ENCODE results near the gene SUPT4H1. TPM values are rescaled to one million over a fixed set of nuclear protein-coding genes. Genes with fewer than 3 reads are reported as not detected.

The SUPT4H1 gene
- total RNA-seq, 1 experiment from 2014 or later, result 53.8 TPM

DNA sequence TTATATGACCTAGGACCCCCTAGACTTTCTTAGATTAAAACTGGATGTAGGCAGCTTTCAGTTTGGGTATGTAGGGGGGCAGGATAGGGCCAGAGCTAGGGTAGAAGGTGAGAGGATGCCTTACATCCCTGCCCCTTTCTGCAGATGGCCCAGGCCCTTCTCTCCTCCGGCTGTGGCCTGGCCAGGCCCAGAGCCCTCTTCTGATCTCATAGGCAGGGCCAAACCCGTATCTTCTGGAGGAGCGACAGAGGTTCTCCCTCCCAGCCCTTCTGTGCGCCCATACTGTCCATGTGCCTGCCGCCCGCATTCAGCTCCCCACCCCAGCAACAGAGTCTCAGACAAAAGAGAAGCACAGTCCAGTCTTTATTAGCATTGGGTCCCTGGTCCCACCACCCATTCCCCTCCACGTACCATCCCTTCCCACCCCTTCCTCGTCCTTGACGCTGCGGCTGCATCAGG is 21.4 kb downstream of the SUPT4H1 start:
- DNase-seq (ENCODE audit: low read depth, low spot score) (no peak), ATAC-seq (no peak)
- ChIA-PET CTCF (no interaction called here), POLR2A (no interaction called here)
- TF ChIP-seq SIN3A (IDR thresholded peaks at IDR 0.05; ENCODE audit: borderline replicate concordance, insufficient read depth, low read depth, low read length), result no peak
- TF ChIP-seq, protein P1, sequence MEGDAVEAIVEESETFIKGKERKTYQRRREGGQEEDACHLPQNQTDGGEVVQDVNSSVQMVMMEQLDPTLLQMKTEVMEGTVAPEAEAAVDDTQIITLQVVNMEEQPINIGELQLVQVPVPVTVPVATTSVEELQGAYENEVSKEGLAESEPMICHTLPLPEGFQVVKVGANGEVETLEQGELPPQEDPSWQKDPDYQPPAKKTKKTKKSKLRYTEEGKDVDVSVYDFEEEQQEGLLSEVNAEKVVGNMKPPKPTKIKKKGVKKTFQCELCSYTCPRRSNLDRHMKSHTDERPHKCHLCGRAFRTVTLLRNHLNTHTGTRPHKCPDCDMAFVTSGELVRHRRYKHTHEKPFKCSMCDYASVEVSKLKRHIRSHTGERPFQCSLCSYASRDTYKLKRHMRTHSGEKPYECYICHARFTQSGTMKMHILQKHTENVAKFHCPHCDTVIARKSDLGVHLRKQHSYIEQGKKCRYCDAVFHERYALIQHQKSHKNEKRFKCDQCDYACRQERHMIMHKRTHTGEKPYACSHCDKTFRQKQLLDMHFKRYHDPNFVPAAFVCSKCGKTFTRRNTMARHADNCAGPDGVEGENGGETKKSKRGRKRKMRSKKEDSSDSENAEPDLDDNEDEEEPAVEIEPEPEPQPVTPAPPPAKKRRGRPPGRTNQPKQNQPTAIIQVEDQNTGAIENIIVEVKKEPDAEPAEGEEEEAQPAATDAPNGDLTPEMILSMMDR (IDR thresholded peaks at IDR 0.05), result no peak
- TF ChIP-seq, protein P2, sequence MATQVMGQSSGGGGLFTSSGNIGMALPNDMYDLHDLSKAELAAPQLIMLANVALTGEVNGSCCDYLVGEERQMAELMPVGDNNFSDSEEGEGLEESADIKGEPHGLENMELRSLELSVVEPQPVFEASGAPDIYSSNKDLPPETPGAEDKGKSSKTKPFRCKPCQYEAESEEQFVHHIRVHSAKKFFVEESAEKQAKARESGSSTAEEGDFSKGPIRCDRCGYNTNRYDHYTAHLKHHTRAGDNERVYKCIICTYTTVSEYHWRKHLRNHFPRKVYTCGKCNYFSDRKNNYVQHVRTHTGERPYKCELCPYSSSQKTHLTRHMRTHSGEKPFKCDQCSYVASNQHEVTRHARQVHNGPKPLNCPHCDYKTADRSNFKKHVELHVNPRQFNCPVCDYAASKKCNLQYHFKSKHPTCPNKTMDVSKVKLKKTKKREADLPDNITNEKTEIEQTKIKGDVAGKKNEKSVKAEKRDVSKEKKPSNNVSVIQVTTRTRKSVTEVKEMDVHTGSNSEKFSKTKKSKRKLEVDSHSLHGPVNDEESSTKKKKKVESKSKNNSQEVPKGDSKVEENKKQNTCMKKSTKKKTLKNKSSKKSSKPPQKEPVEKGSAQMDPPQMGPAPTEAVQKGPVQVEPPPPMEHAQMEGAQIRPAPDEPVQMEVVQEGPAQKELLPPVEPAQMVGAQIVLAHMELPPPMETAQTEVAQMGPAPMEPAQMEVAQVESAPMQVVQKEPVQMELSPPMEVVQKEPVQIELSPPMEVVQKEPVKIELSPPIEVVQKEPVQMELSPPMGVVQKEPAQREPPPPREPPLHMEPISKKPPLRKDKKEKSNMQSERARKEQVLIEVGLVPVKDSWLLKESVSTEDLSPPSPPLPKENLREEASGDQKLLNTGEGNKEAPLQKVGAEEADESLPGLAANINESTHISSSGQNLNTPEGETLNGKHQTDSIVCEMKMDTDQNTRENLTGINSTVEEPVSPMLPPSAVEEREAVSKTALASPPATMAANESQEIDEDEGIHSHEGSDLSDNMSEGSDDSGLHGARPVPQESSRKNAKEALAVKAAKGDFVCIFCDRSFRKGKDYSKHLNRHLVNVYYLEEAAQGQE (IDR thresholded peaks at IDR 0.05; ENCODE audit: insufficient read depth in 1 of 2, low read depth in 2 of 2, low read length in 1 of 2), result no peak
- no peak for TF ChIP-seq TCF7L2 (IDR thresholded peaks at IDR 0.05; ENCODE audit: low read depth, low read length)
- TF ChIP-seq POLR2AphosphoS5 (IDR thresholded peaks at IDR 0.05; ENCODE audit: low read depth, low read length), result no peak
- Histone ChIP-seq H3K36me3 (ENCODE audit: control insufficient read depth, insufficient read depth, low read length) (no peaks in the 10 kb centered on the region), H3K27me3 (ENCODE audit: control insufficient read depth, insufficient read depth, low read length) (no peaks in the 10 kb centered on the region), H3K4me1 (ENCODE audit: control insufficient read depth, insufficient read depth, low read length) (no peaks in the 10 kb centered on the region), H3K4me3 (ENCODE audit: low read depth in 2 of 2, low read length in 2 of 2) (no peak overlapping the region), H3K9me3 (ENCODE audit: control insufficient read depth, insufficient read depth, low read depth, low read length) (no peaks in the 10 kb centered on the region), H3K27ac (ENCODE audit: low read length) (no peak overlapping the region)
- BruUV-seq (replicated peaks), result no TSS peak
- intact Hi-C loops (cut with micrococcal nuclease; ENCODE audit: unreplicated experiment), result no loop called here
- in situ Hi-C loops (cut with HindIII; ENCODE audit: low pct_unique_long_range_greater_than_20kb, low sequenced_read_pairs), result no loop called here

GRCh38 chr17:58329810-58330537 is 22.0 kb downstream of the SUPT4H1 start:
- intact Hi-C loops (cut with micrococcal nuclease; ENCODE audit: unreplicated experiment) (no loop called here), in situ Hi-C loops (cut with HindIII; ENCODE audit: low pct_unique_long_range_greater_than_20kb, low sequenced_read_pairs) (no loop called here)
- TF ChIP-seq TCF7L2 (IDR thresholded peaks at IDR 0.05; ENCODE audit: low read depth, low read length) (no peak), SIN3A (IDR thresholded peaks at IDR 0.05; ENCODE audit: borderline replicate concordance, insufficient read depth, low read depth, low read length) (no peak), POLR2AphosphoS5 (IDR thresholded peaks at IDR 0.05; ENCODE audit: low read depth, low read length) (no peak)
- TF ChIP-seq, protein P2 (IDR thresholded peaks at IDR 0.05; ENCODE audit: insufficient read depth in 1 of 2, low read depth in 2 of 2, low read length in 1 of 2), result no peak
- TF ChIP-seq, protein P1 (IDR thresholded peaks at IDR 0.05), result no peak
- no peaks in the 10 kb centered on the region for H3K27me3 ChIP-seq (ENCODE audit: control insufficient read depth, insufficient read depth, low read length)
- no peak overlapping the region for H3K27ac ChIP-seq (ENCODE audit: low read length)
- no TSS peak for BruUV-seq (replicated peaks)
- no peaks in the 10 kb centered on the region for H3K36me3 ChIP-seq (ENCODE audit: control insufficient read depth, insufficient read depth, low read length)
- no peaks in the 10 kb centered on the region for H3K4me1 ChIP-seq (ENCODE audit: control insufficient read depth, insufficient read depth, low read length)
- H3K4me3 ChIP-seq (ENCODE audit: low read depth in 2 of 2, low read length in 2 of 2), result no peak overlapping the region
- POLR2A ChIA-PET, result no interaction called here
- DNase-seq (ENCODE audit: low read depth, low spot score), result no peak
- H3K9me3 ChIP-seq (ENCODE audit: control insufficient read depth, insufficient read depth, low read depth, low read length), result no peaks in the 10 kb centered on the region
- CTCF ChIA-PET, result no interaction called here
- ATAC-seq, result no peak

All from Panc1 (cell line).